B cell (primary cell): ENCODE results near the gene MTIF2.
"Not testable (repeated sequence)": the region's sequence is repeated elsewhere in the genome, so short reads cannot be mapped to it uniquely, and the experiment has no call there.

ENCODE experiments used
- EZH2 ChIP-seq: IDR thresholded peaks from 2 replicates; pipeline ENCODE4 v1.6.1; 2012; ENCODE audit warnings: borderline replicate concordance, low read depth, mild to moderate bottlenecking, moderate library complexity, low read length; ENCODE audit not compliant: insufficient read depth, poor library complexity, severe bottlenecking
- TF ChIP-seq, protein P1 (sequence below): fragments of 200-600 bp; IDR thresholded peaks from one replicate; pipeline ENCODE4 v1.8.0; 2022; ENCODE audit warnings: antibody characterized with exemption, mild to moderate bottlenecking

DNA sequence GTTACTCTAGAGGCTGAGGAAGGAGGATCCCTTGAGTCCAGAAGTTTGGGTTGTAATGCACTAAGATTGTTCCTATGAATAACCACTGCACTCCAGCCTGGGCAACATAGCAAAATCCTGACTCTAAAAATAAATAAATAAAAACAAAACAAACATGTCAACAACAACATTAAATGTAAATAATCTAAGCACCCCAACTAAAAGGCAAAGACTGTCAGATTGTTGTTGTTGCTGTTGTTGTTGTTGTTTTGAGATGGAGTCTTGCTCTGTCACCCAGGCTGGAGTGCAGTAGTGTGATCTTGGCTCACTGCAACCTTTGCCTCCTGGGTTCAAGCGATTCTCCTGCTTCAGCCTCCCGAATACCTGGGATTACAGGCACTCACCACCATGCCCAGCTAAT lies 77.1 kb downstream of the MTIF2 start:
- TF ChIP-seq, protein P1, sequence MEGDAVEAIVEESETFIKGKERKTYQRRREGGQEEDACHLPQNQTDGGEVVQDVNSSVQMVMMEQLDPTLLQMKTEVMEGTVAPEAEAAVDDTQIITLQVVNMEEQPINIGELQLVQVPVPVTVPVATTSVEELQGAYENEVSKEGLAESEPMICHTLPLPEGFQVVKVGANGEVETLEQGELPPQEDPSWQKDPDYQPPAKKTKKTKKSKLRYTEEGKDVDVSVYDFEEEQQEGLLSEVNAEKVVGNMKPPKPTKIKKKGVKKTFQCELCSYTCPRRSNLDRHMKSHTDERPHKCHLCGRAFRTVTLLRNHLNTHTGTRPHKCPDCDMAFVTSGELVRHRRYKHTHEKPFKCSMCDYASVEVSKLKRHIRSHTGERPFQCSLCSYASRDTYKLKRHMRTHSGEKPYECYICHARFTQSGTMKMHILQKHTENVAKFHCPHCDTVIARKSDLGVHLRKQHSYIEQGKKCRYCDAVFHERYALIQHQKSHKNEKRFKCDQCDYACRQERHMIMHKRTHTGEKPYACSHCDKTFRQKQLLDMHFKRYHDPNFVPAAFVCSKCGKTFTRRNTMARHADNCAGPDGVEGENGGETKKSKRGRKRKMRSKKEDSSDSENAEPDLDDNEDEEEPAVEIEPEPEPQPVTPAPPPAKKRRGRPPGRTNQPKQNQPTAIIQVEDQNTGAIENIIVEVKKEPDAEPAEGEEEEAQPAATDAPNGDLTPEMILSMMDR = not testable (repeated sequence)
- not testable (repeated sequence) for TF ChIP-seq EZH2
